ENCODE results near the gene ITIH2.
"Not testable (repeated sequence)": the region's sequence is repeated elsewhere in the genome, so short reads cannot be mapped to it uniquely, and the experiment has no call there.

ITIH2 gene

GRCh38 chr10:7750222-7750621 is 47.1 kb downstream of the ITIH2 start:
- DNase-seq: no peak

- DNase-seq: no peak
These were observed 49.1 kb downstream of the ITIH2 start for GRCh38 chr10:7752251-7752650.

GRCh38 chr10:7755103-7755502 is 52.0 kb downstream of the ITIH2 start:
- no peak for DNase-seq

GRCh38 chr10:7756360-7756992 is 53.4 kb downstream of the ITIH2 start:
- DNase-seq: peak; percentile 31

- no peak for DNase-seq
These were observed 60.8 kb downstream of the ITIH2 start for GRCh38 chr10:7763929-7764328.

GRCh38 chr10:7766241-7766640 is 63.1 kb downstream of the ITIH2 start:
- no peak for DNase-seq

GRCh38 chr10:7767209-7767608 is 64.1 kb downstream of the ITIH2 start:
- DNase-seq: no peak

- no peak for DNase-seq
These were observed 65.3 kb downstream of the ITIH2 start for GRCh38 chr10:7768417-7768816.

GRCh38 chr10:7773845-7774801 is 71.0 kb downstream of the ITIH2 start:
- DNase-seq: no peak

- no peak for DNase-seq
These were observed 73.7 kb downstream of the ITIH2 start for GRCh38 chr10:7776777-7777176.

- not testable (repeated sequence) for DNase-seq
These were observed 79.1 kb downstream of the ITIH2 start for GRCh38 chr10:7782194-7782593.

- no peak for DNase-seq
These were observed 83.3 kb downstream of the ITIH2 start for GRCh38 chr10:7786430-7786829.

- no peak for DNase-seq
These were observed 84.2 kb downstream of the ITIH2 start for GRCh38 chr10:7787150-7787856.

GRCh38 chr10:7787857-7788638 is 84.9 kb downstream of the ITIH2 start, which contains the start of the genes ATP5F1C and KIN:
Gene ATP5F1C (plus strand): TSS chr10:7788177. CDS start chr10:7788208, 31 bp downstream.
Gene KIN (minus strand): TSS chr10:7787993. CDS start chr10:7787933, 60 bp downstream.
- peak; percentile 98 for DNase-seq

- DNase-seq: peak; percentile 74
These were observed 85.6 kb downstream of the ITIH2 start for GRCh38 chr10:7788639-7789286.

GRCh38 chr10:7789390-7789789 is 86.3 kb downstream of the ITIH2 start:
- no peak for DNase-seq

- no peak for DNase-seq
These were observed 89.4 kb downstream of the ITIH2 start for GRCh38 chr10:7792541-7792940.

- DNase-seq: no peak
These were observed 91.3 kb downstream of the ITIH2 start for GRCh38 chr10:7794251-7795026.

GRCh38 chr10:7795605-7796004 is 92.5 kb downstream of the ITIH2 start:
- no peak for DNase-seq

- DNase-seq: no peak
These were observed 94.5 kb downstream of the ITIH2 start for GRCh38 chr10:7797582-7797981.
